ENCODE data around the gene XXYLT1. TPM values are rescaled to one million over a fixed set of nuclear protein-coding genes. Genes with fewer than 3 reads are reported as not detected.

The XXYLT1 gene
- total RNA-seq, 1 donor from 2014 or later: 42.9 TPM

DNA sequence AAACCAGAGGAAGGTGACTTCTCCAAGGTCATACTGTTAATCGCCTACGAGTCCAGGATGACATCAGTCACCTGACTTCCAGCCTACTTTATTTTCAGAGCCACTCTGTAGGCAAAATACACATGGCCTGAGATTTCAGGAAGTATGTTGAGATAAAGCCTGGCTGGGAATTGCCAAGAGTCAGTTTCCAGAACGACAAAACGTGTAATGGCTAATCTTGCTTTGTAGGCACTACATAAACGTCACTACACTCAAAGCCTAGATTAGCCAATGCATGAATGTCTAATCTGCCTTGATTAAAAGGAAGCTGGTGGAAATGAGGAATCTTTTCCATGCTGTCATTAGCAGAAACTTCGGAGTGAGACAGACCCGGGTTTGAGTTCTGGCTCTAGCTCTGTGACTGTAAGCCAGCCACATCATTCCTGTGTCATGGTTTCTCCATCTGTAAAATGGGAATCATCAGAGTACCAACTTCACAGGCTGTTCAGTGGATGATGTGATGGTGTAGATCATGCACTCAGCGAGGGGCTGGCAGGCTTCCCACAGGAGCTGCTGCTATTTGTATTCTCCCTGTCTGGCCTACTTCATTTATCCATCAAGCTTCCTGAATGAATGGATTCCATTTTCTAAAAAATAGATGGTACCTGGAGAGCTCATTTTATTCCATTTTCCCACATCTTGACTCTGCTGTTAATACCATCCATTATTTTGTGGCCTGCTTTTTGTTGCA is 241.9 kb downstream of the XXYLT1 start:
- TF ChIP-seq, protein P1, sequence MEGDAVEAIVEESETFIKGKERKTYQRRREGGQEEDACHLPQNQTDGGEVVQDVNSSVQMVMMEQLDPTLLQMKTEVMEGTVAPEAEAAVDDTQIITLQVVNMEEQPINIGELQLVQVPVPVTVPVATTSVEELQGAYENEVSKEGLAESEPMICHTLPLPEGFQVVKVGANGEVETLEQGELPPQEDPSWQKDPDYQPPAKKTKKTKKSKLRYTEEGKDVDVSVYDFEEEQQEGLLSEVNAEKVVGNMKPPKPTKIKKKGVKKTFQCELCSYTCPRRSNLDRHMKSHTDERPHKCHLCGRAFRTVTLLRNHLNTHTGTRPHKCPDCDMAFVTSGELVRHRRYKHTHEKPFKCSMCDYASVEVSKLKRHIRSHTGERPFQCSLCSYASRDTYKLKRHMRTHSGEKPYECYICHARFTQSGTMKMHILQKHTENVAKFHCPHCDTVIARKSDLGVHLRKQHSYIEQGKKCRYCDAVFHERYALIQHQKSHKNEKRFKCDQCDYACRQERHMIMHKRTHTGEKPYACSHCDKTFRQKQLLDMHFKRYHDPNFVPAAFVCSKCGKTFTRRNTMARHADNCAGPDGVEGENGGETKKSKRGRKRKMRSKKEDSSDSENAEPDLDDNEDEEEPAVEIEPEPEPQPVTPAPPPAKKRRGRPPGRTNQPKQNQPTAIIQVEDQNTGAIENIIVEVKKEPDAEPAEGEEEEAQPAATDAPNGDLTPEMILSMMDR (IDR thresholded peaks at IDR 0.05; ENCODE audit: unreplicated experiment): no peak
- H3K27me3 Mint-ChIP-seq (ENCODE audit: low read depth): no peaks in the 10 kb centered on the region
- H3K4me1 Mint-ChIP-seq: peaks cover 45% of the 10 kb centered on the region
- H3K36me3 Mint-ChIP-seq: no peaks in the 10 kb centered on the region
- no peak overlapping the region for H3K27ac Mint-ChIP-seq
- H3K4me3 Mint-ChIP-seq: no peak overlapping the region
- peaks cover 3% of the 10 kb centered on the region for H3K9me3 Mint-ChIP-seq
- DNase-seq (ENCODE audit: low spot score in 2 of 2, unreplicated experiment in 2 of 2): no peak

DNA sequence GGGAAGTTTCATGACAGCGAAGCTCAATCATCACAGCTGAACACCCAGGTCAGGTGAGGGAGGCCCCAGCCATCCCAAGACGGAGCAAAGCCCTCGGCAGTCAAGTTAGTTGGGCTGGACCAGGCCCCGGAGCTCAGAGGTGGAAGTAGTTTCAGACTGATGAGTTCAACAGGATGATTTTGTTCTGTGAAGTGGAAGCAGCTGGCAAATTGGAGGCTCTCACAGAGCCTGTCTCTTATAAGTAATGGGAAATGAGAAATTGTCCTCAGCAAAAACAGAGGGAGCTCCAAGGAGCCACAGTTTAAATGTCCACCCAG is 245.1 kb downstream of the XXYLT1 start:
- DNase-seq (ENCODE audit: low spot score in 2 of 2, unreplicated experiment in 2 of 2): no peak
- Mint-ChIP-seq H3K36me3 (no peaks in the 10 kb centered on the region), H3K9me3 (peaks cover 16% of the 10 kb centered on the region), H3K27ac (peak overlapping the region; percentile 30), H3K27me3 (ENCODE audit: low read depth) (peaks cover 1% of the 10 kb centered on the region), H3K4me3 (no peak overlapping the region), H3K4me1 (peaks cover 22% of the 10 kb centered on the region)
- TF ChIP-seq, protein P1 (IDR thresholded peaks at IDR 0.05; ENCODE audit: unreplicated experiment): no peak

DNA sequence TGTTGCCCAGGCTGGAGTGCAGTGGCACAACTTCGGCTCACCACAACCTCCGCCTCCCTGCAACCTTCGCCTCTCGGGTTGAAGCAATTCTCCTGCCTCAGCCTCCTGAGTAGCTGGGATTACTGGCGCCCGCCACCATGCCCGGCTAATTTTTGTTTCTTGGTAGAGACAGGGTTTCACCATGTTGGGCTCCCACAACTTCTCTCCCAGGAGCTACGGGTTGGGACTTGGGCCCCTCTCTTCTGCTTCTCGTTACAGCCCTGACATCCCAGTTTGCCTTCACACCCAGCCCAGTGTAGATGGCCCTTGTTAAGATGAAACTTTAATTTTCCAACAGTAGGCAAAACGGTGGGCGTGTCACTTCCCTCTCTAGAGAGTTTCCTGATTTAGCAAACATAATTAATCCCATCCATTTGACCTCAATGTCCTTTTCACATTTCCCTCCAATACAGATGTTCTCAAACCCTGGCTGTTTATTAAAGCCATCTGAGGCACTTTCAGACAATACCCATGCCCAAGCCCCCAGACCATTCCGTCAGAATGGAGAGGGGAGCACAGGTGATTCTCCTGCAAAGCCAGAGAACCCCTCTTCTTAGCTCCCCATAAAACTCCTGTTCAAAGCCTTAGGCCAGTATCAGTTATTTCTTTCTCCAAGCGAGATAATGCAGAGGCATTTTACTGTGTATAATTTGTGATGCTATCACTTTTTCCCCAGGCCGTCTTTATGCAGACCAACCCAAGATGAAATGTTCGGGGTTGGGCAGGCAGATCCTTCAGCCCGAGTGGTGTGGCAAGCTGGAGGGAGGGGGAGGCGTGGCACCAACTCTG is 245.7 kb downstream of the XXYLT1 start:
- peak overlapping the region; percentile 30 for H3K27ac Mint-ChIP-seq
- H3K9me3 Mint-ChIP-seq: peaks cover 19% of the 10 kb centered on the region
- TF ChIP-seq, protein P1 (IDR thresholded peaks at IDR 0.05; ENCODE audit: unreplicated experiment): no peak
- DNase-seq (ENCODE audit: low spot score in 2 of 2, unreplicated experiment in 2 of 2): no peak
- H3K4me1 Mint-ChIP-seq: peaks cover 18% of the 10 kb centered on the region
- H3K36me3 Mint-ChIP-seq: no peaks in the 10 kb centered on the region
- no peak overlapping the region for H3K4me3 Mint-ChIP-seq
- H3K27me3 Mint-ChIP-seq (ENCODE audit: low read depth): peaks cover 1% of the 10 kb centered on the region

DNA sequence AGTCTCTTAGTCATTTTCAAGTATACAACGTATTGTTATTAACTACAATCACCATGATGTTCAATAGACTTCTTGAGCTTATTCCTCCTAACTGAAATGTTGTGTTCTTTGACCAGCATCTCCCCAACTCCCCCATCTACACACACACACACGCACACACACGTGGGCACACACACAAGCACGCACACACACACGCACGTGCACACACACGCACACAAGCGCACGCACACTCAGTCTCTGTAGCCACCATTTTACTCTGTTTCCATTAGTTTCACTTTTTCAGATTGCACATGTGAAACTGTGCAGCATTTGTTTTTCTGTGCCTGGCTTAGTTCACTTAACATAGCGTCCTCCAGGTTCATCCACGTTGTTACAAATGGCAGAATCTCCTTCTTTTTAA is 247.0 kb downstream of the XXYLT1 start:
- TF ChIP-seq, protein P1 (IDR thresholded peaks at IDR 0.05; ENCODE audit: unreplicated experiment): no peak
- H3K27me3 Mint-ChIP-seq (ENCODE audit: low read depth): peaks cover 8% of the 10 kb centered on the region
- DNase-seq (ENCODE audit: low spot score in 2 of 2, unreplicated experiment in 2 of 2): no peak
- H3K4me1 Mint-ChIP-seq: peaks cover 9% of the 10 kb centered on the region
- H3K27ac Mint-ChIP-seq: no peak overlapping the region
- H3K9me3 Mint-ChIP-seq: peaks cover 23% of the 10 kb centered on the region
- no peaks in the 10 kb centered on the region for H3K36me3 Mint-ChIP-seq
- no peak overlapping the region for H3K4me3 Mint-ChIP-seq

DNA sequence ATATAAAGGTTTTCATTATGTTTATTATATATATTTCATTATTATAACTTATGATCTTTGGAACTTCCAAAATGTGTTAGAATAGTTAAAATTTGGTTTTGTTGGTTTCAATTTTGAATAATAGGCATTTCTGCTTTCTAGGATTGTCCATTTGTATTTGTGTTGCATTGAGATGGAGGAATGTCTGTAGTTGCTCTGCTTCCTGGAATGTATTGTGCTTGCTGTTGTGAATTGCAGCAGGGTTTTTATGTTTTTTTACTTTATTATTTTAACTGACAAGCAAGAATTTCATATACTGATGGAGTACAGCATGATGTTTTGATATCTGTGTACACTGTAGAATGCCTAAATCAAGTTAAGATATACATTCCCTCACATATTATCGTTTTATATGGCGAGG is 247.4 kb downstream of the XXYLT1 start:
- Mint-ChIP-seq H3K27ac (no peak overlapping the region), H3K27me3 (ENCODE audit: low read depth) (peaks cover 8% of the 10 kb centered on the region), H3K9me3 (peaks cover 23% of the 10 kb centered on the region), H3K4me3 (no peak overlapping the region), H3K36me3 (no peaks in the 10 kb centered on the region), H3K4me1 (peaks cover 9% of the 10 kb centered on the region)
- TF ChIP-seq, protein P1 (IDR thresholded peaks at IDR 0.05; ENCODE audit: unreplicated experiment): no peak
- no peak for DNase-seq (ENCODE audit: low spot score in 2 of 2, unreplicated experiment in 2 of 2)
